NT2/D1 (cell line): Measurements from ENCODE around the gene COL1A1.

Source experiments
- SUZ12 ChIP-seq: IDR thresholded peaks from 2 replicates; pipeline ENCODE4 v1.6.1; 2011; ENCODE audit not compliant: insufficient read length, insufficient read depth; ENCODE audit errors: extremely low read depth
- YY1 ChIP-seq: IDR thresholded peaks from 2 replicates; pipeline ENCODE4 v1.6.1; 2011; ENCODE audit not compliant: insufficient read length, insufficient read depth
- ZNF274 ChIP-seq: IDR thresholded peaks from 2 replicates; pipeline ENCODE4 v1.6.1; 2011; ENCODE audit warnings: mild to moderate bottlenecking, low read depth, low read length

GRCh38 chr17:50144845-50145531, 56.4 kb downstream of the COL1A1 start:
- no peak for TF ChIP-seq YY1
- no peak for TF ChIP-seq SUZ12
- no peak for TF ChIP-seq ZNF274
